OCI-LY1 (cell line): ENCODE measurements around the gene ARID3B.

Experiments used
- CTCF ChIP-seq: fragments of 200-600 bp; sonication (generic), shearing (Covaris generic); IDR thresholded peaks from 2 replicates; pipeline ENCODE4 v1.5.1; 2017; ENCODE audit warnings: mild to moderate bottlenecking, antibody characterized with exemption, low read length, moderate library complexity, mixed read lengths
- EZH2 ChIP-seq: fragments of 200-600 bp; sonication (generic), shearing (Covaris generic); IDR thresholded peaks from 2 replicates; pipeline ENCODE4 v1.8.0; 2017; ENCODE audit warnings: borderline replicate concordance, mixed run types, mild to moderate bottlenecking, antibody characterized with exemption, low read length, moderate library complexity, mixed read lengths

GRCh38 chr15:74585191-74585590 is 44.2 kb downstream of the ARID3B start:
- TF ChIP-seq CTCF (no peak), EZH2 (no peak)
